Right lobe of liver (tissue), 4 donors: ENCODE results near the gene WDR5.

ENCODE experiments used
- POLR2A ChIP-seq: fragments of 450-650 bp; IDR thresholded peaks from one replicate; pipeline ENCODE4 v1.6.1; 2017; ENCODE audit warnings: antibody characterized with exemption, mild to moderate bottlenecking
- TF ChIP-seq, protein P1 (sequence below), 4 donors: fragments of 200-600 bp in 3 of 4; fragments of 450-650 bp in 1 of 4; IDR thresholded peaks; one replicate each; pipeline versions ENCODE4 v1.5.1 to v1.8.0; 2016 to 2022; ENCODE audit warnings: antibody characterized with exemption in 4 of 4, mild to moderate bottlenecking in 2 of 4
- donor health status: DM: no; HTN: no; CAD: no.
- donor health status: DM: no; HTN: no; CAD: no.
- donor health status: DM: no; HTN: yes; CAD: no.

DNA sequence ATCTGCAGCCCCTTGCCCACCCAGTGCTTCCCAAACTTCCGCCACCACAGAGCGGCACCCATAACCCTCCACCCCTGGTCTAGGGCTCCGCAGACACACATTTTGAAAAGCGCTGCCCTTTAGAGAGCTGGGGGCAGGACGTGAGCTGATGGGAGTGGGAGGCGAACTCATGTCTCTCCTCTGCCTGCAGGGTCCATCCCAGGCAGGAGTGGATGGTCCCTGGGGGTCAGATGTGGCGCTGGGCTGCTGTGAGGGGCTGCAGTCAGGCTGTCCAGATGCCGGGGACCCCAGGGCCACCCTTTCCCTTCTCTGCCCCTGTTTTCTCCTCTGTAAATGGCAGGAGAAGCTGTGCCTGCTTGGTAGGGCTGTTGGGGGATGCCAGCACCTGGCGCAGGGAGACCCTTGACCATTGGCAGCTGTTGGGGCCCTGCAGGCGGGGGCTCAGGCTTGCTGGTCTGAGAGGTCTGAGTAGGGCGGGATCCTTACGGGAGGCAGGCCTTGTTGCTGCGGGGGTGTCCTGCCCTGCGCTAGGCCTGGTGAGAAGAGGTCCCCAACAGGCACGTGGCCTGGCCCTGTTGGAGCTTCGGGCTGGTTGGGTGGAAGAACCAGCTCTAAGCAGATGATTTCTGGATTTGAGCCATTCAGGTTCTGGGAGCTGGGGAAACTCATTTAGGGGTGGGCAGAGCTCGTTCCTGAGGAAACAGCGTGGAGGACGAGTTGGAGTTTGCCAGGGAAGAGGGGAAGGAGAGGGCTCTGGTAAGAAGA lies 38.8 kb downstream of the WDR5 start:
- TF ChIP-seq, protein P1, sequence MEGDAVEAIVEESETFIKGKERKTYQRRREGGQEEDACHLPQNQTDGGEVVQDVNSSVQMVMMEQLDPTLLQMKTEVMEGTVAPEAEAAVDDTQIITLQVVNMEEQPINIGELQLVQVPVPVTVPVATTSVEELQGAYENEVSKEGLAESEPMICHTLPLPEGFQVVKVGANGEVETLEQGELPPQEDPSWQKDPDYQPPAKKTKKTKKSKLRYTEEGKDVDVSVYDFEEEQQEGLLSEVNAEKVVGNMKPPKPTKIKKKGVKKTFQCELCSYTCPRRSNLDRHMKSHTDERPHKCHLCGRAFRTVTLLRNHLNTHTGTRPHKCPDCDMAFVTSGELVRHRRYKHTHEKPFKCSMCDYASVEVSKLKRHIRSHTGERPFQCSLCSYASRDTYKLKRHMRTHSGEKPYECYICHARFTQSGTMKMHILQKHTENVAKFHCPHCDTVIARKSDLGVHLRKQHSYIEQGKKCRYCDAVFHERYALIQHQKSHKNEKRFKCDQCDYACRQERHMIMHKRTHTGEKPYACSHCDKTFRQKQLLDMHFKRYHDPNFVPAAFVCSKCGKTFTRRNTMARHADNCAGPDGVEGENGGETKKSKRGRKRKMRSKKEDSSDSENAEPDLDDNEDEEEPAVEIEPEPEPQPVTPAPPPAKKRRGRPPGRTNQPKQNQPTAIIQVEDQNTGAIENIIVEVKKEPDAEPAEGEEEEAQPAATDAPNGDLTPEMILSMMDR (IDR thresholded peaks at IDR 0.05), result no peak
- no peak for TF ChIP-seq POLR2A
